HepG2 (cell line): ENCODE results near the gene ZNF24. TPM values are rescaled to one million over a fixed set of nuclear protein-coding genes. Genes with fewer than 3 reads are reported as not detected.

Experiments
- ARID3A ChIP-seq: IDR thresholded peaks from 2 replicates; pipeline ENCODE4 v1.6.1; 2012; ENCODE audit warnings: low read depth, low read length, improper control_type of control experiment
- ATF6 ChIP-seq: sonication (generic); formaldehyde crosslinking; conservative IDR thresholded peaks from 2 replicates; pipeline ENCODE4 v1.4.0; 2020; ENCODE audit warnings: missing genetic modification reagents
- EED ChIP-seq: sonication (generic); formaldehyde crosslinking; IDR thresholded peaks from 2 replicates; pipeline ENCODE4 v1.5.0; 2020; ENCODE audit warnings: mild to moderate bottlenecking, missing genetic modification reagents
- HIC2 ChIP-seq: sonication (generic); formaldehyde crosslinking; IDR thresholded peaks from 2 replicates; pipeline ENCODE4 v1.9.0; 2022; ENCODE audit warnings: low read depth, missing genetic modification reagents
- MAZ ChIP-seq, 2 experiments: sonication (generic) in 1 of 2; formaldehyde crosslinking in 1 of 2; IDR thresholded peaks; 2 replicates each; pipeline versions ENCODE4 v1.5.0 to v1.6.1; 2012 to 2020; ENCODE audit warnings: low read depth in 2 of 2, mild to moderate bottlenecking in 2 of 2, borderline replicate concordance in 1 of 2, improper control_type of control experiment in 1 of 2, low read length in 1 of 2, missing genetic modification reagents in 1 of 2, moderate library complexity in 1 of 2
- MTERF4 ChIP-seq: sonication (generic); formaldehyde crosslinking; IDR thresholded peaks from 2 replicates; pipeline ENCODE4 v1.8.0; 2023; ENCODE audit warnings: mild to moderate bottlenecking, missing genetic modification reagents
- PCBP2 ChIP-seq: fragments of 200-400 bp; formaldehyde crosslinking; optimal IDR thresholded peaks from 2 replicates; pipeline ENCODE3; 2018; ENCODE audit warnings: low read length, low read depth; ENCODE audit not compliant: poor library complexity, severe bottlenecking
- SIX1 ChIP-seq: sonication (generic); formaldehyde crosslinking; IDR thresholded peaks from 2 replicates; pipeline ENCODE4 v1.4.0; 2020; ENCODE audit warnings: missing genetic modification reagents, borderline replicate concordance
- SNRNP70 ChIP-seq: fragments of 200-400 bp; formaldehyde crosslinking; IDR thresholded peaks from 2 replicates; pipeline ENCODE4 v1.6.1; 2017; ENCODE audit warnings: mild to moderate bottlenecking, low read depth, low read length, moderate library complexity
- TBX2 ChIP-seq: sonication (generic); formaldehyde crosslinking; IDR thresholded peaks from 2 replicates; pipeline ENCODE4 v1.5.0; 2020; ENCODE audit warnings: missing genetic modification reagents, mild to moderate bottlenecking, borderline replicate concordance
- TRIM24 ChIP-seq: sonication (generic); formaldehyde crosslinking; IDR thresholded peaks from 2 replicates; pipeline ENCODE4 v1.8.0; 2022; ENCODE audit warnings: mild to moderate bottlenecking, missing genetic modification reagents
- ZFP1 ChIP-seq: IDR thresholded peaks from 2 replicates; pipeline ENCODE4 v1.6.1; 2016
- ZFY ChIP-seq: sonication (generic); formaldehyde crosslinking; IDR thresholded peaks from 2 replicates; pipeline ENCODE4 v1.4.0; 2020; ENCODE audit warnings: missing genetic modification reagents
- ZHX1 ChIP-seq: sonication (generic); formaldehyde crosslinking; IDR thresholded peaks from 2 replicates; pipeline ENCODE4 v1.8.1; 2022; ENCODE audit warnings: low read depth, mild to moderate bottlenecking, missing genetic modification reagents
- ZNF253 ChIP-seq: sonication (generic); formaldehyde crosslinking; IDR thresholded peaks from 2 replicates; pipeline ENCODE4 v1.8.0; 2022; ENCODE audit warnings: mild to moderate bottlenecking, missing genetic modification reagents, borderline replicate concordance
- ZNF292 ChIP-seq: sonication (generic); formaldehyde crosslinking; IDR thresholded peaks from 2 replicates; pipeline ENCODE4 v1.8.1; 2022; ENCODE audit warnings: mild to moderate bottlenecking, low read depth, missing genetic modification reagents, borderline replicate concordance
- ZSCAN25 ChIP-seq: sonication (generic); formaldehyde crosslinking; IDR thresholded peaks from 2 replicates; pipeline ENCODE4 v1.8.0; 2022; ENCODE audit warnings: mild to moderate bottlenecking, missing genetic modification reagents
- polyA plus RNA-seq, 8 experiments: library from polyadenylated mRNA; depleted of rRNA in 3 of 8; stranded (reverse) in 7 of 8; unstranded in 1 of 8; fragments of >200 nt; fragmentation: Illumina TruSeq in 4 of 8; extraction: Trizol in 4 of 8; gene quantifications; 2 replicates each; pipeline versions ENCODE4 v1.2.1 to v1.2.3, GENCODE V29; 2011 to 2016; ENCODE audit warnings: low read depth in 4 of 8, missing spikeins in 1 of 8, mixed read lengths in 1 of 8; ENCODE audit not compliant: insufficient read depth in 1 of 8
- total RNA-seq, 5 experiments: library from RNA; depleted of rRNA; stranded (reverse); fragments of >200 nt; fragmentation: Illumina TruSeq; extraction: Trizol; gene quantifications; 2 replicates each; pipeline ENCODE4 v1.2.3, GENCODE V29; 2016; ENCODE audit warnings: low read depth in 1 of 5

ZNF24 gene
- total and polyA plus RNA-seq, 2 of the 13 experiments (the other 11 are each of a cell fraction or from before 2014, with no cell fraction given), result 19.5 to 41.1 TPM

GRCh38 chr18:35290094-35290735 lies 54.0 kb downstream of the ZNF24 start, which contains the start of gene ZSCAN30 (continued):
- peak; percentile 84; the same call in 1 of the 2 replicates for TF ChIP-seq ZHX1
- TF ChIP-seq HIC2 (CRISPR knock-in tag), result peak; percentile 72
- TF ChIP-seq ZFP1, result 0 out of 2 replicates have a peak, but pooled peaks have one; percentile 34
- TF ChIP-seq ZNF253, result no peak
- no peak for TF ChIP-seq TRIM24 (CRISPR knock-in tag)
- TF ChIP-seq MAZ (IDR thresholded peaks at IDR 0.05; ENCODE audit: borderline replicate concordance, low read depth, low read length), result no peak
- TF ChIP-seq MAZ (CRISPR knock-in tag; IDR thresholded peaks at IDR 0.05; ENCODE audit: low read depth), result peak; percentile 78
- peak; percentile 57 for TF ChIP-seq ZSCAN25 (CRISPR knock-in tag)
- peak; percentile 90 for TF ChIP-seq EED (CRISPR knock-in tag)
- TF ChIP-seq ZFY (CRISPR knock-in tag), result peak; percentile 96
- no peak for TF ChIP-seq PCBP2
- no peak for TF ChIP-seq SNRNP70
- no peak for TF ChIP-seq ARID3A
- 0 out of 2 replicates have a peak, but pooled peaks have one; percentile 27 for TF ChIP-seq ATF6 (CRISPR knock-in tag)
- TF ChIP-seq TBX2 (CRISPR knock-in tag), result peak; percentile 81
- TF ChIP-seq ZNF292 (CRISPR knock-in tag), result peak; percentile 35; the same call in 1 of the 2 replicates
- TF ChIP-seq SIX1, result no peak
- TF ChIP-seq MTERF4 (CRISPR knock-in tag), result peak; percentile 85; the same call in 1 of the 2 replicates
